SK-N-SH (cell line): ENCODE data around the gene CDC14B. TPM values are rescaled to one million over a fixed set of nuclear protein-coding genes. Genes with fewer than 3 reads are reported as not detected.
A peak's percentile ranks its signal among the peaks of the same experiment; 100 is the strongest.

Experiments used
- CTCF ChIA-PET: fragments of 300-600, 350-600 bp; formaldehyde crosslinking; extraction: SDS; loops from one replicate; lab custom pipeline; 2021; lab: Yijun Ruan, JAX
- POLR2A ChIA-PET: fragments of 350-600 bp; sonication (Branson Sonifier 250); formaldehyde crosslinking; extraction: SDS; loops from one replicate; lab custom pipeline; 2020; ENCODE audit warnings: antibody characterized with exemption, inconsistent platforms; lab: Yijun Ruan, JAX
- DNase-seq: peaks from one replicate; pipeline ENCODE4 v3.0.0; 2012
- H2AFZ ChIP-seq: fragments of 200-600 bp; sonication (generic); 2 replicates; pipeline ENCODE4 v1.8.1; 2016; ENCODE audit warnings: antibody characterized with exemption, mild to moderate bottlenecking, low read depth
- H3F3A ChIP-seq: fragments of 200-600 bp; sonication (generic); replicated peaks from 2 replicates; pipeline ENCODE3; 2016; ENCODE audit warnings: antibody characterized with exemption, mild to moderate bottlenecking; ENCODE audit not compliant: insufficient read depth
- H3K27ac ChIP-seq, 2 experiments: fragments of 200-500 bp in 1 of 2; fragments of 200-600 bp in 1 of 2; sonication (Bioruptor generic) in 1 of 2; sonication (generic), shearing (Covaris generic) in 1 of 2; 2 replicates each; pipeline versions ENCODE4 v1.5.1 to v1.6.1; 2014 to 2016; ENCODE audit warnings: low read depth in 2 of 2, inconsistent platforms in 1 of 2, low read length in 1 of 2, mild to moderate bottlenecking in 1 of 2, mixed read lengths in 1 of 2
- H3K27me3 ChIP-seq: fragments of 200-600 bp; sonication (generic), shearing (Covaris generic); 2 replicates; pipeline ENCODE4 v1.6.1; 2016; ENCODE audit warnings: mixed run types; ENCODE audit not compliant: insufficient read depth
- H3K36me3 ChIP-seq, 2 experiments: fragments of 200-500 bp in 1 of 2; fragments of 200-600 bp in 1 of 2; sonication (Bioruptor generic) in 1 of 2; sonication (generic) in 1 of 2; replicated peaks in 1 of 2; 2 replicates each; pipeline versions ENCODE3 to v1.5.1; 2014 to 2016; ENCODE audit warnings: low read length in 1 of 2, mild to moderate bottlenecking in 1 of 2; ENCODE audit not compliant: insufficient read depth in 2 of 2, control insufficient read depth in 1 of 2
- H3K4me1 ChIP-seq, 2 experiments: fragments of 200-500 bp in 1 of 2; fragments of 200-600 bp in 1 of 2; sonication (Bioruptor generic) in 1 of 2; sonication (generic), shearing (Covaris generic) in 1 of 2; 2 replicates each; pipeline versions ENCODE4 v1.5.1 to v1.6.1; 2014 to 2016; ENCODE audit warnings: low read depth in 1 of 2, low read length in 1 of 2, mixed run types in 1 of 2; ENCODE audit not compliant: insufficient read depth in 2 of 2, control insufficient read depth in 1 of 2
- H3K4me2 ChIP-seq: fragments of 200-600 bp; sonication (generic), shearing (Covaris generic); 2 replicates; pipeline ENCODE4 v1.6.1; 2017; ENCODE audit warnings: mixed run types
- H3K4me3 ChIP-seq, 2 experiments: fragments of 200-500 bp in 1 of 2; fragments of 200-600 bp in 1 of 2; sonication (Bioruptor generic) in 1 of 2; sonication (generic), shearing (Covaris generic) in 1 of 2; 2 replicates each; pipeline versions ENCODE4 v1.5.1 to v1.8.1; 2014 to 2016; ENCODE audit warnings: low read depth in 2 of 2, inconsistent platforms in 1 of 2, low read length in 1 of 2, mild to moderate bottlenecking in 1 of 2, mixed read lengths in 1 of 2, moderate library complexity in 1 of 2
- H3K79me2 ChIP-seq: fragments of 200-600 bp; sonication (generic); 2 replicates; pipeline ENCODE4 v1.8.1; 2017; ENCODE audit warnings: mild to moderate bottlenecking; ENCODE audit not compliant: insufficient read depth
- H3K9ac ChIP-seq: fragments of 200-600 bp; sonication (generic); 2 replicates; pipeline ENCODE4 v1.6.1; 2017; ENCODE audit warnings: mixed run types
- H3K9me2 ChIP-seq: fragments of 200-600 bp; sonication (generic); 2 replicates; pipeline ENCODE4 v1.6.1; 2017; ENCODE audit warnings: mixed run types
- H3K9me3 ChIP-seq: fragments of 200-600 bp; sonication (generic); 2 replicates; pipeline ENCODE4 v1.6.1; 2017; ENCODE audit warnings: mixed run types, mild to moderate bottlenecking, moderate library complexity
- H4K20me1 ChIP-seq: fragments of 200-600 bp; sonication (generic); 2 replicates; pipeline ENCODE4 v1.6.1; 2017; ENCODE audit warnings: mild to moderate bottlenecking, mixed run types; ENCODE audit not compliant: insufficient read depth
- CHD2 ChIP-seq: fragments of 150-350 bp; IDR thresholded peaks from 2 replicates; pipeline ENCODE4 v1.6.1; 2018; ENCODE audit warnings: low read length; ENCODE audit not compliant: partially characterized antibody
- CTCF ChIP-seq: fragments of 200-600 bp; sonication (generic); IDR thresholded peaks from 2 replicates; pipeline ENCODE4 v1.6.1; 2017; ENCODE audit warnings: antibody characterized with exemption, mild to moderate bottlenecking, moderate library complexity
- ELF1 ChIP-seq: IDR thresholded peaks from 2 replicates; pipeline ENCODE4 v1.4.0; 2012
- EZH2phosphoT487 ChIP-seq: fragments of 200-600 bp; sonication (generic); IDR thresholded peaks from 2 replicates; pipeline ENCODE4 v1.6.1; 2017; ENCODE audit warnings: low read depth, mixed run types, mild to moderate bottlenecking, antibody characterized with exemption, moderate library complexity, borderline replicate concordance
- FOXJ3 ChIP-seq: sonication (generic); formaldehyde crosslinking; IDR thresholded peaks from 2 replicates; pipeline ENCODE4 v1.5.1; 2020; ENCODE audit warnings: mild to moderate bottlenecking, missing genetic modification reagents
- GABPA ChIP-seq: IDR thresholded peaks from 2 replicates; pipeline ENCODE4 v1.4.0; 2012; ENCODE audit warnings: low read depth, mild to moderate bottlenecking
- GATA2 ChIP-seq: sonication (generic); formaldehyde crosslinking; IDR thresholded peaks from 2 replicates; pipeline ENCODE4 v1.5.0; 2020; ENCODE audit warnings: mild to moderate bottlenecking, missing genetic modification reagents
- JUND ChIP-seq: IDR thresholded peaks from 2 replicates; pipeline ENCODE4 v1.4.0; 2012
- MAX ChIP-seq: IDR thresholded peaks from 2 replicates; pipeline ENCODE4 v1.4.0; 2012; ENCODE audit warnings: low read depth
- MXI1 ChIP-seq: IDR thresholded peaks from 2 replicates; pipeline ENCODE4 v1.6.1; 2012; ENCODE audit warnings: mild to moderate bottlenecking, low read depth, low read length, improper control_type of control experiment
- NRF1 ChIP-seq: IDR thresholded peaks from 2 replicates; pipeline ENCODE4 v1.6.1; 2012; ENCODE audit warnings: low read depth, mild to moderate bottlenecking, low read length
- PBX3 ChIP-seq: IDR thresholded peaks from 2 replicates; pipeline ENCODE4; 2012
- POLR2AphosphoS5 ChIP-seq: IDR thresholded peaks from 2 replicates; pipeline ENCODE4 v1.6.1; 2012; ENCODE audit warnings: low read depth, low read length
- RFX5 ChIP-seq: IDR thresholded peaks from 2 replicates; pipeline ENCODE4 v1.6.1; 2012; ENCODE audit warnings: mild to moderate bottlenecking, improper control_type of control experiment, low read length
- SIN3A ChIP-seq: IDR thresholded peaks from 2 replicates; pipeline ENCODE4 v1.6.1; 2012; ENCODE audit warnings: low read depth, mild to moderate bottlenecking, low read length, moderate library complexity, borderline replicate concordance
- TAF1 ChIP-seq: IDR thresholded peaks from 2 replicates; pipeline ENCODE4 v1.6.1; 2012; ENCODE audit warnings: low read depth, mild to moderate bottlenecking, low read length, moderate library complexity, borderline replicate concordance
- TCF12 ChIP-seq: IDR thresholded peaks from 2 replicates; pipeline ENCODE4 v1.4.0; 2012
- TEAD4 ChIP-seq: IDR thresholded peaks from 2 replicates; pipeline ENCODE4 v1.4.0; 2012; ENCODE audit warnings: mild to moderate bottlenecking, borderline replicate concordance; ENCODE audit not compliant: insufficient read depth
- USF1 ChIP-seq: IDR thresholded peaks from 2 replicates; pipeline ENCODE4 v1.4.0; 2012; ENCODE audit warnings: low read depth, borderline replicate concordance
- USF2 ChIP-seq: fragments of 150-350 bp; IDR thresholded peaks from 2 replicates; pipeline ENCODE4 v1.6.1; 2017; ENCODE audit warnings: antibody characterized with exemption, low read length, low read depth, borderline replicate concordance
- YY1 ChIP-seq: IDR thresholded peaks from 2 replicates; pipeline ENCODE4 v1.4.0; 2012; ENCODE audit warnings: low read depth, mild to moderate bottlenecking
- WGBS: methylation state at CpG from one replicate; pipeline ENCODE4 v1.1.6; 2017; ENCODE audit warnings: low lambda C conversion rate; 5-methylcytosine and 5-hydroxymethylcytosine counted together
- polyA plus RNA-seq, 3 experiments: library from polyadenylated mRNA; depleted of rRNA; stranded (reverse); fragments of >200 nt; gene quantifications; 2 replicates each; pipeline ENCODE4 v1.2.3, GENCODE V29; 2012

CDC14B gene
- polyA plus RNA-seq, 1 of the 3 experiments (the other 2 are of a cell fraction), result 10.1 TPM

GRCh38 chr9:96638606-96639364, 19.1 kb upstream of the CDC14B start:
- Histone ChIP-seq H3K9me2 (no peaks in the 10 kb centered on the region), H4K20me1 (no peaks in the 10 kb centered on the region), H3F3A (peaks cover 15% of the 10 kb centered on the region), H2AFZ (no peak overlapping the region), H3K36me3 (peaks cover 5 to 16% of the 10 kb centered on the region in 2 experiments), H3K9ac (no peak overlapping the region), H3K4me3 (no peak overlapping the region), H3K4me2 (no peak overlapping the region), H3K9me3 (no peaks in the 10 kb centered on the region), H3K27me3 (no peaks in the 10 kb centered on the region), H3K27ac (peak overlapping the region in 1 of 2 experiments; percentile 19; a peak in 2 of 4 replicates), H3K4me1 (peaks cover 0 to 2% of the 10 kb centered on the region in 2 experiments; a peak in 1 of 4 replicates), H3K79me2 (no peaks in the 10 kb centered on the region)
- DNase-seq, result no peak
- WGBS, result 93% methylated on average over 19 of the region's 19 CpGs
- POLR2A ChIA-PET, result no interaction called here
- CTCF ChIA-PET, result no interaction called here
- TF ChIP-seq NRF1 (no peak), RFX5 (no peak), JUND (no peak), MXI1 (no peak), SIN3A (no peak), MAX (no peak), TCF12 (no peak), CTCF (no peak), GATA2 (CRISPR knock-in tag) (no peak), USF2 (no peak), PBX3 (no peak), YY1 (no peak)

GRCh38 chr9:96636368-96636767, 16.7 kb upstream of the CDC14B start:
- CTCF ChIA-PET, result no interaction called here
- H3K9me2 ChIP-seq, result no peaks in the 10 kb centered on the region
- H3K4me3 ChIP-seq, result no peak overlapping the region
- H3K9ac ChIP-seq, result no peak overlapping the region
- H3K36me3 ChIP-seq, result peaks cover under 1 to 6% of the 10 kb centered on the region in 2 experiments
- POLR2A ChIA-PET, result no interaction called here
- peaks cover 10% of the 10 kb centered on the region for H3F3A ChIP-seq
- no peaks in the 10 kb centered on the region for H3K9me3 ChIP-seq
- no peaks in the 10 kb centered on the region for H3K27me3 ChIP-seq
- no peak overlapping the region for H3K27ac ChIP-seq
- TF ChIP-seq GABPA (no peak), USF1 (no peak), POLR2AphosphoS5 (no peak), CHD2 (no peak), ELF1 (no peak), FOXJ3 (CRISPR knock-in tag) (no peak), EZH2phosphoT487 (no peak), TEAD4 (no peak), TAF1 (no peak), CTCF (no peak)
- WGBS, result 64% methylated on average over 1 of the region's 1 CpG
- no peak for DNase-seq
- H2AFZ ChIP-seq, result no peak overlapping the region
- no peaks in the 10 kb centered on the region for H3K4me1 ChIP-seq
- H4K20me1 ChIP-seq, result no peaks in the 10 kb centered on the region
- H3K79me2 ChIP-seq, result no peaks in the 10 kb centered on the region
- no peak overlapping the region for H3K4me2 ChIP-seq
